KBM-7 (cell line): ENCODE data around the gene ZNF292.
"Not testable (repeated sequence)": the region's sequence is repeated elsewhere in the genome, so short reads cannot be mapped to it uniquely, and the experiment has no call there.

Source experiments
- DNase-seq: peaks from one replicate; pipeline ENCODE4 v3.0.0-alpha.2; 2015
- in situ Hi-C: fragments of 300-500 bp; cut with MboI; formaldehyde crosslinking; loops from 2 replicates; pipeline ENCODE4 v1.14.3; 2020; ENCODE audit warnings: low sequenced_read_pairs, low pct_unique_long_range_greater_than_20kb, mixed read lengths

The ZNF292 gene

GRCh38 chr6:87154993-87155841 lies at the start of gene ZNF292:
Gene ZNF292 (plus strand): TSS chr6:87155565. CDS start chr6:87155592, 27 bp downstream.
- in situ Hi-C loops = no loop called here

GRCh38 chr6:87105823-87106222 lies 49.5 kb upstream of the ZNF292 start:
- DNase-seq = no peak
- in situ Hi-C loops = no loop called here

More at GRCh38 chr6:87154993-87155841, at the start of gene ZNF292:
- peak; percentile 97 for DNase-seq

GRCh38 chr6:87110636-87111035 lies 44.7 kb upstream of the ZNF292 start:
- peak; percentile 8 for DNase-seq
- in situ Hi-C loops = no loop called here

GRCh38 chr6:87115402-87116135 lies 39.8 kb upstream of the ZNF292 start:
- in situ Hi-C loops = no loop called here
- no peak for DNase-seq

- DNase-seq = no peak
- in situ Hi-C loops = no loop called here
These were observed 38.4 kb upstream of the ZNF292 start for GRCh38 chr6:87116922-87117321.

GRCh38 chr6:87118054-87118453 lies 37.3 kb upstream of the ZNF292 start:
- in situ Hi-C loops = no loop called here
- no peak for DNase-seq

- no peak for DNase-seq
- in situ Hi-C loops = no loop called here
These were observed 32.9 kb upstream of the ZNF292 start for GRCh38 chr6:87122477-87122876.

- DNase-seq = no peak
- in situ Hi-C loops = no loop called here
These were observed 31.3 kb upstream of the ZNF292 start for GRCh38 chr6:87124074-87124473.

GRCh38 chr6:87126501-87126900 lies 28.9 kb upstream of the ZNF292 start:
- in situ Hi-C loops = no loop called here
- no peak for DNase-seq

- in situ Hi-C loops = no loop called here
- DNase-seq = no peak
These were observed 27.6 kb upstream of the ZNF292 start for GRCh38 chr6:87127737-87128136.

GRCh38 chr6:87136963-87137362 lies 18.4 kb upstream of the ZNF292 start:
- in situ Hi-C loops = no loop called here
- DNase-seq = no peak

GRCh38 chr6:87139236-87139635 lies 16.1 kb upstream of the ZNF292 start:
- peak; percentile 74 for DNase-seq
- in situ Hi-C loops = no loop called here

- DNase-seq, in situ Hi-C loops: not testable (repeated sequence)
These were observed 15.4 kb upstream of the ZNF292 start for GRCh38 chr6:87139927-87140326.

GRCh38 chr6:87146363-87146762 lies 9.0 kb upstream of the ZNF292 start:
- no peak for DNase-seq
- in situ Hi-C loops = no loop called here

GRCh38 chr6:87150406-87150805 lies 5.0 kb upstream of the ZNF292 start:
- DNase-seq = no peak
- in situ Hi-C loops = no loop called here

- in situ Hi-C loops = no loop called here
- DNase-seq = no peak
These were observed 3.9 kb upstream of the ZNF292 start for GRCh38 chr6:87151471-87151780.

- in situ Hi-C loops = no loop called here
These were observed 3.4 kb upstream of the ZNF292 start for GRCh38 chr6:87151781-87152525.

GRCh38 chr6:87152526-87152955 lies 2.8 kb upstream of the ZNF292 start:
- in situ Hi-C loops = no loop called here
- DNase-seq = no peak

More at GRCh38 chr6:87151781-87152525, 3.4 kb upstream of the ZNF292 start:
- no peak for DNase-seq

- DNase-seq = no peak
These were observed 748 bp upstream of the ZNF292 start for GRCh38 chr6:87154641-87154992.

More at GRCh38 chr6:87154641-87154992, 748 bp upstream of the ZNF292 start:
- in situ Hi-C loops = no loop called here
